Neural progenitor cell (in vitro differentiated cells): ENCODE data around the gene OR52D1.

Experiments used
- EZH2 ChIP-seq: fragments of 200-600 bp; sonication (generic); IDR thresholded peaks from 2 replicates; pipeline ENCODE4 v1.6.1; 2017; ENCODE audit warnings: antibody characterized with exemption, mild to moderate bottlenecking, moderate library complexity
- TF ChIP-seq, protein P1 (sequence below): fragments of 200-600 bp; sonication (generic); IDR thresholded peaks from 2 replicates; pipeline ENCODE4 v1.5.1; 2017; ENCODE audit warnings: antibody characterized with exemption, mild to moderate bottlenecking

DNA sequence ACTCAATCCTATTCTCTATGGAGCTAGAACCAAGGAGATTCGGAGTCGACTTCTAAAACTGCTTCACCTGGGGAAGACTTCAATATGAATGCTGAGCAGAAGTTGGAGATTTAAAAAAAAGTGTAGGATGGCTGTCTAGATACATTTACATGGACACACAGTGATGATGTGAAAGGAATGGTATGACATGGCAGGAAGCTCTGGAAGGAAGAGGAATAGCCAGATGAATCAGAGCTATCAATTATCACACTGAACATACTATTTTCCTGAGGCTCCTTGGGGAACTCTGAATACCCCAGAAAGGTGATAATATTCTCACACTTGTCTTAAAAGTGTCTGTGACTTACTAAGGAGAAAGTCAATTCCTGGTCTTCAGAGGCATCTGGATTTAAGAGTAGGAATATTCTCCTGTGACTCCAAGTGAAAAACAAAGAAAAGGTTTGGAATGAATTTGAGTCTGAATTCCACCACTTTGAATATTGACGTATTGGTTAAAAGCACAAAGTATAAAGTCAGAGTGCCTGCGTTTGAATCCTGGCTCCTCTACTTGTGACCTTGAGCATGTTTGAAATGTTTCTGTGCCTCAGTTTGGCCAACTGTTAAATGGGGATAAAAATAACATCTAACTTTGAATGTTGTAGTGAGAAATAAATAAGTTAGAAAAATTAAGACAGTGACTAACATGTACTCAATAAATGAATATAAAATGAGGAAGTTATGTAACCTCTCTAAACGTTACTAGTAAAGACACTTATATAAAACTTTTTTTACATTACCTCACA, 1.3 kb downstream of the OR52D1 start:
- TF ChIP-seq, protein P1, sequence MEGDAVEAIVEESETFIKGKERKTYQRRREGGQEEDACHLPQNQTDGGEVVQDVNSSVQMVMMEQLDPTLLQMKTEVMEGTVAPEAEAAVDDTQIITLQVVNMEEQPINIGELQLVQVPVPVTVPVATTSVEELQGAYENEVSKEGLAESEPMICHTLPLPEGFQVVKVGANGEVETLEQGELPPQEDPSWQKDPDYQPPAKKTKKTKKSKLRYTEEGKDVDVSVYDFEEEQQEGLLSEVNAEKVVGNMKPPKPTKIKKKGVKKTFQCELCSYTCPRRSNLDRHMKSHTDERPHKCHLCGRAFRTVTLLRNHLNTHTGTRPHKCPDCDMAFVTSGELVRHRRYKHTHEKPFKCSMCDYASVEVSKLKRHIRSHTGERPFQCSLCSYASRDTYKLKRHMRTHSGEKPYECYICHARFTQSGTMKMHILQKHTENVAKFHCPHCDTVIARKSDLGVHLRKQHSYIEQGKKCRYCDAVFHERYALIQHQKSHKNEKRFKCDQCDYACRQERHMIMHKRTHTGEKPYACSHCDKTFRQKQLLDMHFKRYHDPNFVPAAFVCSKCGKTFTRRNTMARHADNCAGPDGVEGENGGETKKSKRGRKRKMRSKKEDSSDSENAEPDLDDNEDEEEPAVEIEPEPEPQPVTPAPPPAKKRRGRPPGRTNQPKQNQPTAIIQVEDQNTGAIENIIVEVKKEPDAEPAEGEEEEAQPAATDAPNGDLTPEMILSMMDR, result no peak
- no peak for TF ChIP-seq EZH2
